ENCODE measurements around the gene ADSS1.

The ADSS1 gene

GRCh38 chr14:104756477-104757237, 32.6 kb downstream of the ADSS1 start:
- Histone ChIP-seq H3K79me2 (ENCODE audit: insufficient read depth, low read length) (peaks cover 21% of the 10 kb centered on the region), H3K4me1 (ENCODE audit: insufficient read depth, low read length, severe bottlenecking) (peaks cover 46% of the 10 kb centered on the region), H3K36me3 (ENCODE audit: insufficient read depth, low read length) (peaks cover 63% of the 10 kb centered on the region), H3K4me2 (ENCODE audit: low read length) (peak overlapping the region; percentile 76; the same call in 1 of the 2 replicates), H3F3A (ENCODE audit: insufficient read depth, low read length) (no peaks in the 10 kb centered on the region), H3K27ac (ENCODE audit: low read depth, low read length, poor library complexity, severe bottlenecking) (peak overlapping the region; percentile 67), H3K4me3 (ENCODE audit: low read depth, low read length, poor library complexity, severe bottlenecking) (peak overlapping the region; percentile 30), H3K9ac (ENCODE audit: low read length) (peak overlapping the region; percentile 96; the same call in 1 of the 2 replicates), H2AFZ (ENCODE audit: low read length) (no peak overlapping the region), H3K9me2 (ENCODE audit: low read depth, low read length) (no peaks in the 10 kb centered on the region), H4K20me1 (ENCODE audit: insufficient read depth, low read length) (no peaks in the 10 kb centered on the region), H3K9me3 (ENCODE audit: low read length) (no peaks in the 10 kb centered on the region), H3K27me3 (ENCODE audit: insufficient read depth, low read length) (no peaks in the 10 kb centered on the region)
- TF ChIP-seq EZH2 (IDR thresholded peaks at IDR 0.05; ENCODE audit: borderline replicate concordance, low read length) (no peak), CTCF (IDR thresholded peaks at IDR 0.05; ENCODE audit: low read length) (no peak)

GRCh38 chr14:104757238-104757585, 33.2 kb downstream of the ADSS1 start:
- Histone ChIP-seq H3K27me3 (ENCODE audit: insufficient read depth, low read length) (no peaks in the 10 kb centered on the region), H4K20me1 (ENCODE audit: insufficient read depth, low read length) (no peaks in the 10 kb centered on the region), H3K9me3 (ENCODE audit: low read length) (no peaks in the 10 kb centered on the region), H3K79me2 (ENCODE audit: insufficient read depth, low read length) (peaks cover 21% of the 10 kb centered on the region), H2AFZ (ENCODE audit: low read length) (no peak overlapping the region), H3K36me3 (ENCODE audit: insufficient read depth, low read length) (peaks cover 68% of the 10 kb centered on the region), H3F3A (ENCODE audit: insufficient read depth, low read length) (no peaks in the 10 kb centered on the region), H3K4me3 (ENCODE audit: low read depth, low read length, poor library complexity, severe bottlenecking) (no peak overlapping the region), H3K9ac (ENCODE audit: low read length) (no peak overlapping the region), H3K4me1 (ENCODE audit: insufficient read depth, low read length, severe bottlenecking) (peaks cover 42% of the 10 kb centered on the region), H3K27ac (ENCODE audit: low read depth, low read length, poor library complexity, severe bottlenecking) (peak overlapping the region; percentile 67), H3K9me2 (ENCODE audit: low read depth, low read length) (no peaks in the 10 kb centered on the region), H3K4me2 (ENCODE audit: low read length) (no peak overlapping the region; the same call in 1 of the 2 replicates)
- TF ChIP-seq EZH2 (IDR thresholded peaks at IDR 0.05; ENCODE audit: borderline replicate concordance, low read length) (no peak), CTCF (IDR thresholded peaks at IDR 0.05; ENCODE audit: low read length) (no peak)

- Histone ChIP-seq H3K79me2 (ENCODE audit: insufficient read depth, low read length) (peaks cover 21% of the 10 kb centered on the region), H3K4me2 (ENCODE audit: low read length) (no peak overlapping the region), H3K27me3 (ENCODE audit: insufficient read depth, low read length) (no peaks in the 10 kb centered on the region), H2AFZ (ENCODE audit: low read length) (no peak overlapping the region), H3F3A (ENCODE audit: insufficient read depth, low read length) (no peaks in the 10 kb centered on the region), H3K36me3 (ENCODE audit: insufficient read depth, low read length) (peaks cover 71% of the 10 kb centered on the region), H3K9me2 (ENCODE audit: low read depth, low read length) (no peaks in the 10 kb centered on the region), H3K9ac (ENCODE audit: low read length) (no peak overlapping the region), H3K27ac (ENCODE audit: low read depth, low read length, poor library complexity, severe bottlenecking) (peak overlapping the region; percentile 67), H3K4me3 (ENCODE audit: low read depth, low read length, poor library complexity, severe bottlenecking) (no peak overlapping the region), H3K4me1 (ENCODE audit: insufficient read depth, low read length, severe bottlenecking) (peaks cover 40% of the 10 kb centered on the region), H3K9me3 (ENCODE audit: low read length) (no peaks in the 10 kb centered on the region), H4K20me1 (ENCODE audit: insufficient read depth, low read length) (no peaks in the 10 kb centered on the region)
- TF ChIP-seq EZH2 (IDR thresholded peaks at IDR 0.05; ENCODE audit: borderline replicate concordance, low read length) (no peak), CTCF (IDR thresholded peaks at IDR 0.05; ENCODE audit: low read length) (no peak)
Measured at GRCh38 chr14:104757681-104758392, 33.8 kb downstream of the ADSS1 start.
